Fibroblast of skin of left quadriceps (primary cell): ENCODE results near the gene NUMBL.
"Not testable (repeated sequence)": the region's sequence is repeated elsewhere in the genome, so short reads cannot be mapped to it uniquely, and the experiment has no call there.

Experiments
- DNase-seq, 2 experiments: peaks; one replicate each; pipeline ENCODE4 v3.0.0-alpha.2; 2013; ENCODE audit warnings: low read depth in 2 of 2

The NUMBL gene

GRCh38 chr19:40690050-40690692, at the start of gene NUMBL:
TSS of gene NUMBL (minus strand) at chr19:40690651. CDS start at chr19:40690483, 168 bp downstream.
- no peak for DNase-seq

GRCh38 chr19:40739030-40739839, 48.8 kb upstream of the NUMBL start:
- no peak for DNase-seq

- DNase-seq = no peak
Observed at GRCh38 chr19:40737102-40737644, 46.7 kb upstream of the NUMBL start.

GRCh38 chr19:40736661-40737060, 46.2 kb upstream of the NUMBL start:
- no peak for DNase-seq

GRCh38 chr19:40735013-40735771, 44.7 kb upstream of the NUMBL start:
- no peak for DNase-seq

GRCh38 chr19:40733149-40733548, 42.7 kb upstream of the NUMBL start:
- no peak for DNase-seq

GRCh38 chr19:40732304-40732703, 41.9 kb upstream of the NUMBL start:
- not testable (repeated sequence) for DNase-seq

GRCh38 chr19:40730065-40730464, 39.6 kb upstream of the NUMBL start:
- not testable (repeated sequence) for DNase-seq

- no peak for DNase-seq
Observed at GRCh38 chr19:40726279-40726678, 35.8 kb upstream of the NUMBL start.

- no peak for DNase-seq
Observed at GRCh38 chr19:40724855-40725254, 34.4 kb upstream of the NUMBL start.

GRCh38 chr19:40724315-40724714, 33.9 kb upstream of the NUMBL start:
- DNase-seq = no peak

GRCh38 chr19:40723661-40724254, 33.3 kb upstream of the NUMBL start:
- no peak for DNase-seq

GRCh38 chr19:40721936-40722661, 31.6 kb upstream of the NUMBL start:
- no peak for DNase-seq

- no peak for DNase-seq
Observed at GRCh38 chr19:40721140-40721486, 30.7 kb upstream of the NUMBL start.

- no peak for DNase-seq
Observed at GRCh38 chr19:40719414-40719894, 29.0 kb upstream of the NUMBL start.

GRCh38 chr19:40718774-40719391, 28.4 kb upstream of the NUMBL start:
- no peak for DNase-seq

GRCh38 chr19:40717880-40718773, 27.7 kb upstream of the NUMBL start:
- DNase-seq = no peak

- no peak for DNase-seq
Observed at GRCh38 chr19:40717325-40717879, 27.0 kb upstream of the NUMBL start.
